ENCODE measurements around the gene NKAIN2.

Gene NKAIN2

DNA sequence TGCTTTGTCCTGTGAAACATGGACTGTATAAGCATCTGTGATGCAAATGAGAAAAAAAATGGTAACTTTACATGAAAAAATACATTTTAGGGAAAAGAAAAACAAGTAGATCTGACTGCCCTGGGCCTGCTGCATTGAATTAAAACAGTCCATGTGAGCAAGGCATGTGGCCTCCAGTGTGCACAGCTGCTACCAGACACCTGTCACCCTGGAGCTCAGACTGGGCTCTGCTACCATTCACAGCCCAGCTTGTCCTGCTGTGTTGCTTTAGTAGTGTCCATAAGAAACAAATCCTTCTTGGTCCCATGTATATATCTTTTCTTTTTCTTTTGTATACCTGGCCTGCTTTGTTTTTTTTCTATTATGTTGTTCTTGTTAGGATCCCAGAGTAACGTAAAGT, 315.9 kb downstream of the NKAIN2 start:
- DNase-seq (ENCODE audit: low read depth), result no peak
- no peaks in the 10 kb centered on the region for H3K36me3 ChIP-seq (ENCODE audit: control insufficient read depth, insufficient read depth, low read length, severe bottlenecking)
- H3K9ac ChIP-seq (ENCODE audit: low read length), result no peak overlapping the region

DNA sequence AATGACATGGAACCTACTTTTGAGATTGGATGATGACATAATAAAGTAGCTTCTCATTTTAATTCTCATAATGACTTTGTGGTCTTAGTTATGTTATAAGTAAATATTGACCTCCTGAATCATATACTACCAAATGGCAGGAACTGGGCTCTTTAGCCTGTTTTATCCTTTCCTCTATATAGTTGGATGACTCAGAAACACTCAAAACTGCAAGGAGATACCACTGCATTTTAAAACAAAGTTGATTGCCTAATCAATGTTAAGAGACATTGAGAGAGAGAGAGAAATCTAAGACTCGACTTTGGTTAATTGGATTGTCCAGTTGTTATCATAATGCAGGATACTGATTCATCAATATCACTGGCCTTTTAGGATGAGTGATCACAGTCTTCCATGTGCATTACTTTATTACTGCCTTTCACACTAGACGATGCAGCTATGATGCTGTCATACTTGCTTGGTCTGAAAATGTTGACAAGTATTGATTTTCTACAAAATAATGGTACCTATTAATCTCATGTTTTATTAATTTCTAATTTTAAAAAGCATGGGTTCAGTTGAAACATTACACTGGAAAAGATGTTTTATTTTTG, 320.0 kb downstream of the NKAIN2 start:
- no peaks in the 10 kb centered on the region for H3K4me1 ChIP-seq (ENCODE audit: control insufficient read depth, insufficient read depth, low read length)
- DNase-seq (ENCODE audit: low read depth), result no peak
- no peak overlapping the region for H3K4me3 ChIP-seq (ENCODE audit: low read length)
- no peaks in the 10 kb centered on the region for H3K36me3 ChIP-seq (ENCODE audit: control insufficient read depth, insufficient read depth, low read length, severe bottlenecking)
- H3K27me3 ChIP-seq (replicated peaks; ENCODE audit: control insufficient read depth, insufficient read depth, low read length), result no peaks in the 10 kb centered on the region
- peaks cover 2% of the 10 kb centered on the region for H3K9me3 ChIP-seq (ENCODE audit: control insufficient read depth, low read length)
- H3K9ac ChIP-seq (ENCODE audit: low read length), result no peak overlapping the region

More for the DNA sequence above, 315.9 kb downstream of the NKAIN2 start:
- Histone ChIP-seq H3K4me1 (ENCODE audit: control insufficient read depth, insufficient read depth, low read length) (no peaks in the 10 kb centered on the region), H3K27me3 (replicated peaks; ENCODE audit: control insufficient read depth, insufficient read depth, low read length) (no peaks in the 10 kb centered on the region), H3K9me3 (ENCODE audit: control insufficient read depth, low read length) (no peaks in the 10 kb centered on the region), H3K4me3 (ENCODE audit: low read length) (no peak overlapping the region)

DNA sequence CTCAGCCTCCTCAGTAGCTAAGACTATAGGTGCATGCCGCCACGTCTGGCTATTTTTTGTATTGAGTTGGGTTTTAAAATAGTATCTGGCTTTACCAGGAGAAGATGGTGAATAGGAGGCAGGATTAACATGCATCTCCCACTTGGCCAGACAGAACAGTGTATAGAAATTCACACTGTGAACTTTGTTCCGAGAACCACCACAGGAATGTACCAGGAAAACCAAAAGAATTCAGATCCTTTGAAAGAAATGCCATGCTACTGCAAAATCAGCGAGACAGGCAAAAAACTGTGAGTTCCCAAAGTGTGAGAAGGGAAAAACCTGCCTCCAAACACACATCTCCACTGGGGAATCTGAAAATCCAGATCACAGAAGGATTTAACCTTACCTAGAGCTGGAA, 327.6 kb downstream of the NKAIN2 start:
- no peak for DNase-seq (ENCODE audit: low read depth)

DNA sequence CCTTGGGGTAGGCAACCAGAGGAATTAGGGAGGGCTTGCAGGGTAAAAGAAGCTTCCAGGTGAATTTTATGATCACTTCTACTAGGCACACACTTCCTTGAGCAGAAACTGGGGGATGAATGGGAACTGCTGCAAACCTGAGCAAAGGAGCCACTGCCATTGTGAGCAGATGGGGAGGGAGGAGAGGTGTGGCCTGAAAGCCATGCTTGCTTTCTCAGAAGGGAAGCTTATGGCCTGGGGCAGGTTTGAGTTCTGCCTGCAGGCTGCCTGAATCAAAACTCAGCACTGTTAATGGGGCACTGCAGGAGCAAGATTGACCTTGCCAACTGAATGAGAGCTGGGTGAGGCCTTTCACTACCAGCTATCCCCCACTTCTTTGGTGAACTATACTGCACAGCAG, 328.1 kb downstream of the NKAIN2 start:
- no peaks in the 10 kb centered on the region for H3K27me3 ChIP-seq (replicated peaks; ENCODE audit: control insufficient read depth, insufficient read depth, low read length)
- H3K36me3 ChIP-seq (ENCODE audit: control insufficient read depth, insufficient read depth, low read length, severe bottlenecking), result no peaks in the 10 kb centered on the region
- DNase-seq (ENCODE audit: low read depth), result no peak
- no peaks in the 10 kb centered on the region for H3K4me1 ChIP-seq (ENCODE audit: control insufficient read depth, insufficient read depth, low read length)
- H3K9me3 ChIP-seq (ENCODE audit: control insufficient read depth, low read length), result no peaks in the 10 kb centered on the region
- no peak overlapping the region for H3K4me3 ChIP-seq (ENCODE audit: low read length)
- H3K9ac ChIP-seq (ENCODE audit: low read length), result no peak overlapping the region

More for the DNA sequence above, 327.6 kb downstream of the NKAIN2 start:
- Histone ChIP-seq H3K9me3 (ENCODE audit: control insufficient read depth, low read length) (no peaks in the 10 kb centered on the region), H3K9ac (ENCODE audit: low read length) (no peak overlapping the region), H3K27me3 (replicated peaks; ENCODE audit: control insufficient read depth, insufficient read depth, low read length) (no peaks in the 10 kb centered on the region), H3K36me3 (ENCODE audit: control insufficient read depth, insufficient read depth, low read length, severe bottlenecking) (no peaks in the 10 kb centered on the region), H3K4me3 (ENCODE audit: low read length) (no peak overlapping the region), H3K4me1 (ENCODE audit: control insufficient read depth, insufficient read depth, low read length) (no peaks in the 10 kb centered on the region)

DNA sequence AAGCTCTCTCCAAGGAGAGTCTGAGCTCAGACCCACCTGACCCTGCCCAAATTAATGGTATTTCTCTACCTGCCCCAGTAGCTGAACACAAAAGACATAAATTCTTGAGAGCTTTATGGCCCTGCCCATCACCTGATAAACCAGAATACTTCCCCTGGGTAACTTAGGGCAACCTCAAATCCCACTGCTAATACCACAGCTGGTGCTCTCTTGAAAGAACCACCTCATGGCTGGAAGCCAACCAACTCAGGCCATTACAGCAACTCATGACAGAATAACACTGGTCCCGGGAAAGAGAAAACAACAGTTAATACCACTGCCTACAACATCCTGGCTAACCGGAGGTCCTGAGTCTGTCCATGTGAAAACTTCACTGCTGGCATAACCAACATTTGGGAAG, 328.6 kb downstream of the NKAIN2 start:
- H3K36me3 ChIP-seq (ENCODE audit: control insufficient read depth, insufficient read depth, low read length, severe bottlenecking), result no peaks in the 10 kb centered on the region
- H3K9me3 ChIP-seq (ENCODE audit: control insufficient read depth, low read length), result no peaks in the 10 kb centered on the region
- H3K27me3 ChIP-seq (replicated peaks; ENCODE audit: control insufficient read depth, insufficient read depth, low read length), result no peaks in the 10 kb centered on the region
- no peak overlapping the region for H3K9ac ChIP-seq (ENCODE audit: low read length)
- H3K4me1 ChIP-seq (ENCODE audit: control insufficient read depth, insufficient read depth, low read length), result no peaks in the 10 kb centered on the region
- no peak for DNase-seq (ENCODE audit: low read depth)
- no peak overlapping the region for H3K4me3 ChIP-seq (ENCODE audit: low read length)

DNA sequence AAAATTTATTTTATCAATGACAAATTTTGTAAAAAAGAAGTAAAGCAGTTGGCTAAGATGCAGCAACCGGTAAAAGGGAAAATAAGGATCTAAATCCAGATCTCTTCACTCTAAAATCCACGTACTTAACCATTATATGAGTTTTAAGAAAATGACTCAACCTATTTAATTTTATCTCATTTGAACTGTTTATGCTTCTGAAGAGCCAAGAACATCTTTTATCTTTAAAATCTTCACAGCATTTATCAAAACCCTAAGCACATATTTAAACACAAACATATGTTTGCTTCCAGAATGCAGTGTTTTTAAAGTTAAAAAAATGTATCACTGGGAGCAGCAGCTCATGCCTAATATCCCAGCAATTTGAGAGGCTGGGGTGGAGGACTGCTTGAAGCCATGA, 339.2 kb downstream of the NKAIN2 start:
- no peak overlapping the region for H3K9ac ChIP-seq (ENCODE audit: low read length)
- no peak for DNase-seq (ENCODE audit: low read depth)
- H3K36me3 ChIP-seq (ENCODE audit: control insufficient read depth, insufficient read depth, low read length, severe bottlenecking), result no peaks in the 10 kb centered on the region
- no peaks in the 10 kb centered on the region for H3K9me3 ChIP-seq (ENCODE audit: control insufficient read depth, low read length)
- no peaks in the 10 kb centered on the region for H3K4me1 ChIP-seq (ENCODE audit: control insufficient read depth, insufficient read depth, low read length)
- H3K4me3 ChIP-seq (ENCODE audit: low read length), result no peak overlapping the region
- no peaks in the 10 kb centered on the region for H3K27me3 ChIP-seq (replicated peaks; ENCODE audit: control insufficient read depth, insufficient read depth, low read length)

DNA sequence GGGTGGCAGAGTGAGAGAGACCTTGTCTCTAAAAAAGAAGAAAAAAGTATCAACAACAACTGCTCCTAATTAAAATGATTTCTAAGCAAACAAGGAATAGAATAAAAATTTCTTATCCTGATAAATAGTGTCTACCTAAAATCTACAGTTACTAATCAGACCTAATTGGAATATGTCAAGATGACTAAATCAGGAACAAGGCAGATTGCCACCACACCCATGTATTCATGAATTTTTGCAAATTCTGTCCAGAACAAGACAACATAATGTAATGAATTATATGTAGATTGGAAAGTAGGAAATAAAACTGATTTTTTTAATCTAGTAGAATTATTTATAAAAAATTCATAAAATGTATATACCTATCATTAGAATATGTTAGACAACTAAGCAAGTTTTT, 339.8 kb downstream of the NKAIN2 start:
- no peaks in the 10 kb centered on the region for H3K9me3 ChIP-seq (ENCODE audit: control insufficient read depth, low read length)
- H3K27me3 ChIP-seq (replicated peaks; ENCODE audit: control insufficient read depth, insufficient read depth, low read length), result no peaks in the 10 kb centered on the region
- H3K4me1 ChIP-seq (ENCODE audit: control insufficient read depth, insufficient read depth, low read length), result no peaks in the 10 kb centered on the region
- H3K9ac ChIP-seq (ENCODE audit: low read length), result no peak overlapping the region
- H3K36me3 ChIP-seq (ENCODE audit: control insufficient read depth, insufficient read depth, low read length, severe bottlenecking), result no peaks in the 10 kb centered on the region
- no peak overlapping the region for H3K4me3 ChIP-seq (ENCODE audit: low read length)
- no peak for DNase-seq (ENCODE audit: low read depth)

DNA sequence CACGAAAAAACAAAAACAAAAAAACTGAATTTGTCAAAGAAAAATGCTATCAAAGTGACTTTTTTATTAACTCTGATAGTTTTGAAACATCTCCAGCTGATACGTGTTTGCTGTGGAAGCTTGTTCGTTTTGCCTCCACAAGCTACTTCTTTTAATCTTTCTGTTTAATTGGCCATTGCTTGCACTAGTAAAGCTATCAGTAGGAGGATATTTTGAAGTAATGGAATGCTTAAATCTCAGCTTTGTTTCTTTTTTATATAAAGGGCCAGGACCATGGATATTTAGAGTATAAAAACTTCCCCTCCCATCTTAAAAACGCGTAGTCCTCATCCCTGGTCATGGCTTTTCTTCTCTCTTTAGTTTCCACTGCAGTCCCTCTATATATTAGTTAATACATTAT, 344.0 kb downstream of the NKAIN2 start:
- Histone ChIP-seq H3K9me3 (ENCODE audit: control insufficient read depth, low read length) (no peaks in the 10 kb centered on the region), H3K9ac (ENCODE audit: low read length) (no peak overlapping the region), H3K27me3 (replicated peaks; ENCODE audit: control insufficient read depth, insufficient read depth, low read length) (no peaks in the 10 kb centered on the region), H3K4me3 (ENCODE audit: low read length) (no peak overlapping the region), H3K4me1 (ENCODE audit: control insufficient read depth, insufficient read depth, low read length) (no peaks in the 10 kb centered on the region), H3K36me3 (ENCODE audit: control insufficient read depth, insufficient read depth, low read length, severe bottlenecking) (no peaks in the 10 kb centered on the region)
- no peak for DNase-seq (ENCODE audit: low read depth)

DNA sequence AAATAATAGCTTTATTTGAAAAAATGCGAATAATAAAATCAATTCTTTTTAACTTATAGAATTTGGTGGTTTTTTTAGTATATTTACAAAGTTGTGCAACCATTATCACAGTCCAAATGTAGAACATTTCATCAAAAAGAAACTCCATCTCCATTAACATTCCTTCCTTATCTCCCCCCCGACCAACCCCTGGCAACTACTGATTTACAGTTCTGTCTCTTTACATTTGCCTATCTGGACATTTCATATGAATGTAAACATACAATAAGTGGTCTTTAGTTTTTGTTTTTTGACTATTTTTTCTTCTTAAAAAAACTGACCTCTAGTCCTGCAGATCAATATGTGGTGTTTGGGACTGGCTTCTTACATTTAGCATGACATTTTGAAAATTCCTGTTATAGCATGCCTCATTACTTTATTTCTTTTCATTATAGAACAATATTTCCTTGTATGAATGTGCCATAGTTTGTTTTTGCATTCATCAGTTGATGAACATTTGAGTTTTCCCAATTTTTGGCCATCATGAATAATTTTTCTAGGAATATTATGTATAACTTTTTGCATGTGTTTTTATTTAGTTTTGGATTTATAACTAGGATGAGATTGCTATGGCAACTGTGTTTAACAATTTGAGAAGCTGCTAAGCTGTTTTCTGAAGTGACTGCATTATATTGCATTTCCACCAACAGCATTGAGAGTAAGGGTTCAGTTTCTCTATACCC, 344.7 kb downstream of the NKAIN2 start:
- Histone ChIP-seq H3K9ac (ENCODE audit: low read length) (no peak overlapping the region), H3K27me3 (replicated peaks; ENCODE audit: control insufficient read depth, insufficient read depth, low read length) (no peaks in the 10 kb centered on the region), H3K9me3 (ENCODE audit: control insufficient read depth, low read length) (no peaks in the 10 kb centered on the region), H3K36me3 (ENCODE audit: control insufficient read depth, insufficient read depth, low read length, severe bottlenecking) (no peaks in the 10 kb centered on the region), H3K4me3 (ENCODE audit: low read length) (no peak overlapping the region), H3K4me1 (ENCODE audit: control insufficient read depth, insufficient read depth, low read length) (no peaks in the 10 kb centered on the region)
- DNase-seq (ENCODE audit: low read depth), result no peak

DNA sequence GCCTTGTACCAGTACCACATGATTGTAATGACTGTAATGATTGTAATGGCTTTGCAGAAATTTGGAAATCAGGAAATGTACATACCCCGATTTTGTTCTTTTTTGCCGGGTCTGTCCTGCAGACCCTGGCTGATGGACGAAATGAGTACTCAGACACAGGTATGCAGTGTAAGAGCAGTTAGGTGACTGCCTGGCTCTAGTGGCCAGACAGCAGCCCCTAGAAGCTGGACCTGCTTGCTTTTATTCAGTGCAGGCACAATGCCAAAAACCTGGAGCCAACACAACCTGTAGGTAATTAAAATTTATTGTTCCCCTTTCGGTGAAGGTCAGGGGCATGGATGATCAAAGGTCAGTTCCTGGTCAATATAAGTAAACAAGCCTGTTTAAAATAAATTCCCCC, 346.0 kb downstream of the NKAIN2 start:
- Histone ChIP-seq H3K27me3 (replicated peaks; ENCODE audit: control insufficient read depth, insufficient read depth, low read length) (no peaks in the 10 kb centered on the region), H3K9ac (ENCODE audit: low read length) (no peak overlapping the region), H3K36me3 (ENCODE audit: control insufficient read depth, insufficient read depth, low read length, severe bottlenecking) (no peaks in the 10 kb centered on the region), H3K4me3 (ENCODE audit: low read length) (no peak overlapping the region), H3K4me1 (ENCODE audit: control insufficient read depth, insufficient read depth, low read length) (no peaks in the 10 kb centered on the region), H3K9me3 (ENCODE audit: control insufficient read depth, low read length) (no peaks in the 10 kb centered on the region)
- no peak for DNase-seq (ENCODE audit: low read depth)

DNA sequence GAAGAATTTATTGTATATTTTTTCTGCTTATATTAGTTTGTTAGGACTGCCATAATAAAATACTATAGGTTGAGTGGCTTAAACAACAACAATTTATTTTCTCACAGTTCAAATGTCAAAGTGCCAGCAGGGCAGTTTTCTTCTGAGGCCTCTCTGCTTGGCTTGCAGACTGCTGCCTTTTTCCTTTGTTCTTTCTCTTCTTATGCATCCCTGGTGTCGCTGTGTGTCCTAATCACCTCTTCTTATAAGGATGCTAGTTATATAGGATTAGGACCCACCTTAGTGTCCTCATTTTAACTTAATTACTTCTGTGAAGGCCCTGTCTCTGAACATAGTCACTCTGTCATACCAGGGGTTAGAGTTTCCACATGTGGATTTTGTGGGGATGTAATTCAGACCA, 354.4 kb downstream of the NKAIN2 start:
- H3K27me3 ChIP-seq (replicated peaks; ENCODE audit: control insufficient read depth, insufficient read depth, low read length), result no peaks in the 10 kb centered on the region
- H3K9me3 ChIP-seq (ENCODE audit: control insufficient read depth, low read length), result no peaks in the 10 kb centered on the region
- H3K9ac ChIP-seq (ENCODE audit: low read length), result no peak overlapping the region
- H3K36me3 ChIP-seq (ENCODE audit: control insufficient read depth, insufficient read depth, low read length, severe bottlenecking), result no peaks in the 10 kb centered on the region
- H3K4me1 ChIP-seq (ENCODE audit: control insufficient read depth, insufficient read depth, low read length), result no peaks in the 10 kb centered on the region
- no peak for DNase-seq (ENCODE audit: low read depth)
- H3K4me3 ChIP-seq (ENCODE audit: low read length), result no peak overlapping the region

DNA sequence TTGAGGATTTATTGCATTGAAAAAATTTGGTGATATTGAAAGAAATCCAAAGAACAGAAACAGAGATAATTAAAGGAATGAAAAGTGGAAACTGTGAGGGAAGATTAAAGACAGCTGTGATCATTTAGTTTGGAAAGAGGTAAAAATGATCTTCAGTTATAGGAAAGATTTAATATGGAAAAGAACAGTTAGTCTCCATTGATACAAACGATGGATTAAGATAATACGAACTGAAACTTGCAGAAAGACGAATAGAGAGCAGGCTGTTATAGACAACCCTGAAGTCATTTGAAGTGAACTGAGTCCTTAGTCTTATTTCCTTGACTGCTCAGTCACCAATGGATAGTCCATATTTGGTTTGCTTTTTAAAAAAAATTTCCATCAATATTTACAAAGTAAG, 360.0 kb downstream of the NKAIN2 start:
- H3K9me3 ChIP-seq (ENCODE audit: control insufficient read depth, low read length), result no peaks in the 10 kb centered on the region
- H3K36me3 ChIP-seq (ENCODE audit: control insufficient read depth, insufficient read depth, low read length, severe bottlenecking), result no peaks in the 10 kb centered on the region
- DNase-seq (ENCODE audit: low read depth), result no peak
- H3K4me1 ChIP-seq (ENCODE audit: control insufficient read depth, insufficient read depth, low read length), result no peaks in the 10 kb centered on the region
- no peak overlapping the region for H3K4me3 ChIP-seq (ENCODE audit: low read length)
- H3K27me3 ChIP-seq (replicated peaks; ENCODE audit: control insufficient read depth, insufficient read depth, low read length), result no peaks in the 10 kb centered on the region
- H3K9ac ChIP-seq (ENCODE audit: low read length), result no peak overlapping the region
